Vagina (tissue), 2 donors: Measurements from ENCODE around the gene ZNF644.

Source experiments
- CTCF ChIP-seq, 3 experiments: fragments of 450-650 bp in 2 of 3; fragments of 200-600 bp in 1 of 3; sonication (generic) in 1 of 3; IDR thresholded peaks; one replicate each; pipeline ENCODE4 v1.5.1; 2017 to 2019; ENCODE audit warnings: antibody characterized with exemption in 3 of 3, mild to moderate bottlenecking in 2 of 3, moderate library complexity in 2 of 3
- POLR2AphosphoS5 ChIP-seq, 2 donors: sonication (generic); formaldehyde crosslinking; IDR thresholded peaks; one replicate each; pipeline ENCODE4 v1.9.0; 2017; ENCODE audit warnings: antibody characterized with exemption in 2 of 2, mild to moderate bottlenecking in 2 of 2, low read depth in 1 of 2; ENCODE audit not compliant: insufficient read depth in 1 of 2

- TF ChIP-seq POLR2AphosphoS5 (IDR thresholded peaks at IDR 0.05; ENCODE audit: insufficient read depth in 1 of 2, low read depth in 1 of 2) (no peak), CTCF (IDR thresholded peaks at IDR 0.05) (no peak)
Observed at GRCh38 chr1:91054780-91055481, 33.1 kb upstream of the ZNF644 start.
